Endothelial cell (in vitro differentiated cells): Measurements from ENCODE around the gene P3H4. TPM values are rescaled to one million over a fixed set of nuclear protein-coding genes. Genes with fewer than 3 reads are reported as not detected.

Experiments used
- DNase-seq: peaks from one replicate; pipeline ENCODE4 v3.0.0; 2021; ENCODE audit warnings: low spot score
- H3K27ac Mint-ChIP-seq: one replicate; pipeline ENCODE4 v1.8.0; 2021; ENCODE audit warnings: mixed read lengths, inconsistent platforms; ENCODE audit not compliant: unreplicated experiment
- H3K27me3 Mint-ChIP-seq: one replicate; pipeline ENCODE4 v1.8.0; 2021; ENCODE audit warnings: mild to moderate bottlenecking, moderate library complexity, mixed read lengths, inconsistent platforms; ENCODE audit not compliant: unreplicated experiment
- H3K36me3 Mint-ChIP-seq: one replicate; pipeline ENCODE4 v1.8.0; 2021; ENCODE audit warnings: mild to moderate bottlenecking, low read depth, mixed read lengths, inconsistent platforms; ENCODE audit not compliant: unreplicated experiment
- H3K4me1 Mint-ChIP-seq: one replicate; pipeline ENCODE4 v1.8.0; 2021; ENCODE audit warnings: mild to moderate bottlenecking, mixed read lengths, inconsistent platforms; ENCODE audit not compliant: unreplicated experiment
- H3K4me3 Mint-ChIP-seq: one replicate; pipeline ENCODE4 v1.8.0; 2021; ENCODE audit warnings: mild to moderate bottlenecking, mixed read lengths, inconsistent platforms; ENCODE audit not compliant: unreplicated experiment
- H3K9me3 Mint-ChIP-seq: one replicate; pipeline ENCODE4 v1.8.0; 2021; ENCODE audit warnings: mixed read lengths, inconsistent platforms; ENCODE audit not compliant: unreplicated experiment
- total RNA-seq: library from RNA; stranded (reverse); fragmentation: NEBNext Ultra II Directional; extraction: Animal tissue kit (Norgen Biotek cat#: 25700); gene quantifications from one replicate; pipeline ENCODE4 v1.2.1, GENCODE V29; 2021; ENCODE audit not compliant: unreplicated experiment
- TF ChIP-seq, protein P1 (sequence below): fragments of 200-600 bp; sonication (generic); IDR thresholded peaks from one replicate; pipeline ENCODE4 v1.5.0; 2021; ENCODE audit warnings: antibody characterized with exemption; ENCODE audit not compliant: unreplicated experiment

Gene P3H4
- total RNA-seq, 1 donor from 2014 or later: 22.6 TPM

DNA sequence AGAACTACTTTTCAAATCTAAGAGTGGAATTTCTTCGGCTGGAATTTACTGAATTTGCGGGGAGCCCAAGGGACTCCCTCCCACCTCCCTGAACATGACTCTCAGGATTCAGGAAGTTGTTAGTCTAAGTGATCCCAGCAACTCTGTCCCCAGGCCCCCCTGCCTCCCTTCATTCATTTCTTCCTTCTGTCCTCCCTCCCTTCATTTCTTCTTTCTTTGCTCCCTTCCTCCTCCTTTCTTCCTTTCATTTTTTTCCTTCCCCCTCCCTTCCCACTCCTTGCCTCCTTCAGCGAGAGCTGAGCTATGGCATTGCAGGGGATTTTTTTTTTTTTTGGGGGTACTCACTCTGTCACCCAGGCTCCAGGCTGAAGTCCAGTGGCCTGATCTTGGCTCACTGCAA lies 14.4 kb downstream of the P3H4 start:
- H3K9me3 Mint-ChIP-seq: no peaks in the 10 kb centered on the region
- H3K27me3 Mint-ChIP-seq: peaks cover 2% of the 10 kb centered on the region
- H3K4me3 Mint-ChIP-seq: no peak overlapping the region
- peaks cover 28% of the 10 kb centered on the region for H3K4me1 Mint-ChIP-seq
- no peak for DNase-seq
- no peak overlapping the region for H3K27ac Mint-ChIP-seq
- H3K36me3 Mint-ChIP-seq: no peaks in the 10 kb centered on the region
- TF ChIP-seq, protein P1, sequence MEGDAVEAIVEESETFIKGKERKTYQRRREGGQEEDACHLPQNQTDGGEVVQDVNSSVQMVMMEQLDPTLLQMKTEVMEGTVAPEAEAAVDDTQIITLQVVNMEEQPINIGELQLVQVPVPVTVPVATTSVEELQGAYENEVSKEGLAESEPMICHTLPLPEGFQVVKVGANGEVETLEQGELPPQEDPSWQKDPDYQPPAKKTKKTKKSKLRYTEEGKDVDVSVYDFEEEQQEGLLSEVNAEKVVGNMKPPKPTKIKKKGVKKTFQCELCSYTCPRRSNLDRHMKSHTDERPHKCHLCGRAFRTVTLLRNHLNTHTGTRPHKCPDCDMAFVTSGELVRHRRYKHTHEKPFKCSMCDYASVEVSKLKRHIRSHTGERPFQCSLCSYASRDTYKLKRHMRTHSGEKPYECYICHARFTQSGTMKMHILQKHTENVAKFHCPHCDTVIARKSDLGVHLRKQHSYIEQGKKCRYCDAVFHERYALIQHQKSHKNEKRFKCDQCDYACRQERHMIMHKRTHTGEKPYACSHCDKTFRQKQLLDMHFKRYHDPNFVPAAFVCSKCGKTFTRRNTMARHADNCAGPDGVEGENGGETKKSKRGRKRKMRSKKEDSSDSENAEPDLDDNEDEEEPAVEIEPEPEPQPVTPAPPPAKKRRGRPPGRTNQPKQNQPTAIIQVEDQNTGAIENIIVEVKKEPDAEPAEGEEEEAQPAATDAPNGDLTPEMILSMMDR: no peak

- Mint-ChIP-seq H3K27me3 (peaks cover 2% of the 10 kb centered on the region), H3K27ac (no peak overlapping the region), H3K36me3 (no peaks in the 10 kb centered on the region), H3K9me3 (no peaks in the 10 kb centered on the region), H3K4me1 (peaks cover 28% of the 10 kb centered on the region), H3K4me3 (no peak overlapping the region)
- TF ChIP-seq, protein P1: no peak
- no peak for DNase-seq
Observed at GRCh38 chr17:41796121-41796895, 15.4 kb downstream of the P3H4 start.

GRCh38 chr17:41794540-41794975 lies 17.2 kb downstream of the P3H4 start:
- TF ChIP-seq, protein P1: no peak
- no peaks in the 10 kb centered on the region for H3K36me3 Mint-ChIP-seq
- peaks cover 23% of the 10 kb centered on the region for H3K4me1 Mint-ChIP-seq
- DNase-seq: no peak
- peaks cover 5% of the 10 kb centered on the region for H3K27me3 Mint-ChIP-seq
- no peaks in the 10 kb centered on the region for H3K9me3 Mint-ChIP-seq
- no peak overlapping the region for H3K4me3 Mint-ChIP-seq
- no peak overlapping the region for H3K27ac Mint-ChIP-seq

DNA sequence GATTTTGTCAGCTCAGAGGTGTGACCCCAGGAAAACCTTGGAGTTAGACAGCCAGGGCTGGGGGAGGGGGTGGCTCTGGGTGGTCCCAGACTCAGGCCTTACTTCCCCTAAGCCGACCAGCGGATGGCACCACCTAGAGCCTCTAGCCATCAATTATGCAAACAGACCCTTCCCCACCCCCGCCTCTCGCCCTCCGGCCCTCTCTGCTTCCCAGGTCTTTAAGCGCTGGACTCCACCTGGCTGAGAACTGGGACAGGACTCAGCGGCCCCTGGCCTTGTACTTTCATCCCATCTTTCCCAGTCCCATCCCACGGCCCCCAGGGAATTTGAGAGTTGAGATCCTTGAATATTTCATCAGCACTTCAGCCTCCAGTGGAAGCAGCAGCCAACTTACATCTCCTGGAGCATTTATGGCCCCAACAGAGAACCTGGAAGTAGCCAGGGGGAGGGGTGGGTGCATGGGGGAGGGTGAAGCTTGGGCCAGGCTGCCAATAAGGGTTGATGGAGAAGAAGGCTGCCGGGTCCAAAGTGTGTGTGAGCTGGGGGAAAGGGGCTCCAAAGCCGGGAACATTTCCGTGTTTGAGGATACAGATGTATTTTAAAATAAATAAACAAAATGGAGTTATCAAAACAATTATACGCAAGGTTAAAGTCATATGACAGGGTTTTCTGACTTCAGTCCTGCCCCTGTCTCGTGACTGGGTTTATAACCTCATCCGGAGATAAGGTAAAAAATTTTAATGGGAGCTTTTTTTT lies 17.8 kb downstream of the P3H4 start:
- H3K9me3 Mint-ChIP-seq: no peaks in the 10 kb centered on the region
- H3K36me3 Mint-ChIP-seq: no peaks in the 10 kb centered on the region
- no peak overlapping the region for H3K4me3 Mint-ChIP-seq
- peaks cover 25% of the 10 kb centered on the region for H3K4me1 Mint-ChIP-seq
- TF ChIP-seq, protein P1: no peak
- no peak for DNase-seq
- peaks cover 4% of the 10 kb centered on the region for H3K27me3 Mint-ChIP-seq
- H3K27ac Mint-ChIP-seq: no peak overlapping the region
